Keratinocyte (primary cell): ENCODE results near the gene CCR7.

Source experiments
- CTCF ChIP-seq, 3 experiments: IDR thresholded peaks in 1 of 3; conservative IDR thresholded peaks in 1 of 3; optimal IDR thresholded peaks in 1 of 3; 2 replicates in 2 of 3; 3 replicates in 1 of 3; pipeline versions ENCODE3 to v1.5.1; 2011; ENCODE audit warnings: low read length in 3 of 3, mild to moderate bottlenecking in 3 of 3, moderate library complexity in 2 of 3, control low read depth in 1 of 3, inconsistent platforms in 1 of 3; ENCODE audit not compliant: insufficient read depth in 2 of 3; ENCODE audit errors: extremely low read depth in 1 of 3
- EZH2 ChIP-seq: IDR thresholded peaks from one replicate; pipeline ENCODE4 v1.6.1; 2012; ENCODE audit warnings: inconsistent platforms, mild to moderate bottlenecking, low read length, moderate library complexity

GRCh38 chr17:40599468-40599763 lies 34.1 kb upstream of the CCR7 start:
- no peak for TF ChIP-seq CTCF (optimal IDR thresholded peaks at IDR 0.05 in 1 of 3, IDR thresholded peaks at IDR 0.05 in 1 of 3, conservative IDR thresholded peaks at IDR 0.05 in 1 of 3; ENCODE audit: extremely low read depth in 1 of 3, insufficient read depth in 2 of 3, low read length in 3 of 3)
- no peak for TF ChIP-seq EZH2
